Effector CD4-positive, alpha-beta T cell (primary cell): ENCODE results near the gene KCNMA1.

Experiments used
- DNase-seq: peaks from one replicate; pipeline ENCODE4 v3.0.0-alpha.2; 2020

Gene KCNMA1

DNA sequence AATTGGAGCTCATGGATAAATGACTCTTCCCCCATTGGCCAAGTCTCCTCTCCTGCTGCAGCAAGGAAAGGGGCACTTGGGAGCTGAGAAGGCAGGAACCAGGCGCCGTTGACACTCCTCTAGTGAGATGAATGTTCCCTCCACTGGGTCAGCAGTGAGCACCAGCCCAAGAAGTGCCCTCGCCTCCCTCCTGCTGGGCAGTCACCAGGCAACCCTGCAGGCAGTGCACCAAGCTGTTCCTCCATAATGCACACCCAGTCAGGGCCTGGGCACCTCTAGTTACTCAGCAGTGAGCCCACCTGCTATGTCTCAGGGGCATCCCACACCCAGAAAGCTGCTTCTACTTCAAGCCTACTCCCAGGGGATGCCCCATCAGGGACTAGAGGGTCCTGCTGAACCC lies 84.3 kb downstream of the KCNMA1 start:
- DNase-seq = no peak

DNA sequence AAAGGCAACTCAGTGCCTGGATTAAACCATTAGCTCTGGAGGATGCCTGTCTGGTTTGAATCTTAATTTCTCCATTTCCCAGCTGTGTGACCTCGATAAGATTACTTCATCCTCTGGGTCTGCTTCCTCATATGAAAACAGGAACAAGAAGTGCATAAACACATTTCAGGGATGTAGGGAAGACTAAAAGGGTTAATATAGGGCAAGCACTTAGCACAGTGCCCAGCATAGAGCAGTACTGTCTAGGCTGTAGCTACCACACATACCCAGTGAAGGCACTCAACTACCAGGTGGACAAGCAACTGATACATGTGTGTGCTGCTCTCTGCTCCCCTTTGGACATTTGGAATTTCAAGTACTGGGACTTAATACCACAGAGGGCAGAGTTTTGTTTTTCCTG lies 85.4 kb downstream of the KCNMA1 start:
- DNase-seq = no peak

DNA sequence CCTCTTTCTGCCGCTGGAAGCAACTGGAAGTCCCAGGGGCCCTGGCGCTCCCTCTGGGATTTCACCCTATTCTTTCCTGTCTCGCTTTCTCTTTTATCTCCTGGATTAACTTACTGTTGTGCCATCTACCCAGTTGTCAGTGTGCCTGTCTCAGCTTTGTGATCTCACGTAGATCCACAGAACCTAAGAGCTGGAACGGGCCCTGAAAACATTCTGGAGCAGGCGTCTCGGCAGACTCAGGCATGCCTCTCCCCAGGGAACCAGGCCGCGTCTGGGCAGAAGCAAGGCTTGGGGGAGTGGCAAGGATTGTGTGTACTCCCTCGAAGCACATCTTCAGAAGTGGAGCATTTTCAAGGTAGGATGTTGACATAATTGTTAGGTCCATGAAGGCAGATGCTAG lies 87.2 kb downstream of the KCNMA1 start:
- DNase-seq = no peak

DNA sequence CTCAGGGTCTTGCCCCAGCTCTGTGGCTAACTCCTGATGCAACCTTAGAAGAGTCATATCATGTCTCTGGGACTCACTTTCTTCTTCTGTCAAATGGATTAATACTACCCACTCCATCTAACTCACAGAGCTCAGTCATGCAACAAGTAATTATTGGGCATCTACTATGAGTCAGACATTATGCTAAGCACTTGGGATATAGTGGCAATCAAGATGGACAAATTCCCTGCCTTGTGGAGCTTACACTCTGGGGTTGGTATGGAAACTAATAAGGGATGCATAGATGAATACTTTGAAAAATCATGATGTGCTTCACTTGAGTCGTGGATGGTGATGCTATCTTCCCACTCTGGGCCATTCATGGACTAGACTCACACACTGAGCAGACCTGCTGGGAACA lies 88.9 kb downstream of the KCNMA1 start:
- no peak for DNase-seq

DNA sequence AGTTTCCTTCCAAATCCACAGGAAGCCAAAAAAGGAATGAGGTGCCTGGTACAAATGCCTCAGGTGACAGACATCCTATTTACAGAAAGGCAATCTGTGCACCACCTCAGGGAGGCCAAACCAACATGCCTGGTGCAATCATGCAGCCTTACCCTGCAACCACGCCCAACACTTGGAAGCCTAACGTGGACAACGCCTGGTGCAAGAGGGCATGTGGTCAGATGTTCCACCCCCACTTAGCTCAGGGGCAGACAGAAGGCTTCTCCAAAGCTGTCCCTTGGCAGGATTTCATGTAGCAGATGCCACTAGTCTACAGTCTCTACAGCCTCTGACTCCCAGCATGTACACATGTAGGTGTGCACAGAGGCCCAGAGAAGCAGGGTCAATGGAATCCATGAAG lies 89.5 kb downstream of the KCNMA1 start:
- no peak for DNase-seq

DNA sequence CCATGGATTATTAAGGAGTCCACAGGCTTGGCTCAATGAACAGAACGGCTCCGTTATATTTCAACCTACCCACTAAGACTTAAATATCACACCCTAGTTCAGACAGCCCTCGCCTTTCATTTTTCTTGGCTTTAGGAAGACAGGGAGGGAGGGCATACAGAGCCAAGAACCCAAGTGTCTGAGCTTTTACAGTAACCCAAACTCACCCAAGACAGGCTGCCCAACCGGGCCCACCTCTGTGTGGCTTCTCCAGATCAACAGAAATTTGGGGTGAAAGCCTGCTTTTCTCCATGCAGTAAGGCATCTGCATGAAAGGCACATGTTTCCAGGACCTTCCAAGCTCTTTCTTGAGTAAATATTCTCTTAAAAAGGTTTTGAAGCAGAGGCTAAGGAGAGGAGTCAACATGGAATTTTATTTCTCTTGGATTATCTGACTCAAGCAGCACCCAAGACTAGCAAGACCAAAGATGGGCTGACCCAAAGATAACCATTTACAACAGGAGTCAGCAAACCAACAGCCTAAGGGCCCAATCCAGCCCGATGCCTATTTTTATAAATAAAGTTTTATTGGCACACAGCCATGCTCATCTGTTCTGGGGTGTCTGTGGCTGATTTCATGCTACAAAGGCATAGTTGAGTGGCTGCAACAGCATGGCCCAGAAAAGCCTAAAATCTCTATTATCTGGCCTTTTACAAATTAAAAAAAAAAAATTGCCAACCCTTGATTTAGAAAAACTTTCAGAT lies 90.1 kb downstream of the KCNMA1 start:
- no peak for DNase-seq

DNA sequence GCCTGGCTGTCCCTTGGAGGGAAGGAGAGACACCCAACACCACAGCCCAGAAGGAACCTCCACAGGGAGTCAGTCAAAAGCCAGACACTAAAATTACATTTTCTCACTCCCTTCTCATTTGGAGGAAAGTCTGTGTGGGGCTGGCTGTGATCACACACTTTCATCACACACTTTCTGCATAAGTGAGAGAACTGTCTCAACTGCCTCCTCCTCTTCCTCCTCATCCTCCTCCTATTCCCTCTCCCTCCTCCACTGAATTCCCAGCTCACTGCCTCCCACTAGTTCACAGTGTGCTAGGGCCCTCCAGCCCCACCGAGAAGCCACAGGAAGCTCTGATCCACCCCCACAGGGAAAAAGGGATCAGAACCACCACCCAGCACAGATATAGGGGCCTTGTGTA lies 91.6 kb downstream of the KCNMA1 start:
- no peak for DNase-seq

DNA sequence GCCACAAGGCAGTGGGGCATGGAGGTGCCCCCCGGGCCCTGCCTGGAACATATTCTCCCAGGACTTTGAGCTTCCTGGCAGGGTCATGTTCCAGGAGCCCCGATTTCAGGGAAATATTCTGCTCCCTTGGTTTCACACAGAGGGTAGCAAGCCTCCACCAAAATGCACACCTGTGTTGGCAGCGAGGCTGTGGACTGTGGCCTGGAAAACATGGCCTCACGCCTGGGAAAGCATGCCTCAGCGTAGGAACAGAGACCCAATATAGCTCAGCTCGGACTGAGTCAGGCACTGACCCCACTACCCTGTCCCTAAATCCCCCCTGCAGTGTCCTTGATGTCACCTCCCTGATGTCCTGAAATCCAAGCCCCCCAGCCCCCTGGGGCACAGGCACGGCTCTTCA lies 92.0 kb downstream of the KCNMA1 start:
- no peak for DNase-seq

DNA sequence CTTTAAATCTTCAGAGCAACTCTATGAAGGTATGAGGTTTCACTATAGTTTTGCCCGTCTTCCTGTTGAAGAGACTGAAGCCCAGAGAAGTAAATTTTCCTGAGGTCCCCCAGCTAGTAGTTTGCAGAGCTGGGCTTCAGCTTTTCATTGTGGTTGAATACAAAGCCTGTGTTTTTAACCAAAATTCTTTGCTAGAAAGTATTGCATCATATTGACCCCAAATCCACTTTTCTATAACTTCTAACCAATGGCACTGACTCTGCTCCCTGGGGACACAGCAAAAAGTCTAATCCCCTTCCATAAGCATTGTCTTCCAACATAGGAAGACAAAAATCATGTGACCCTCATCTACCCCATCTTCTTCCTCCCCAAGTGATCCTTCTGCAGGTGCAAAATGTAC lies 93.0 kb downstream of the KCNMA1 start:
- DNase-seq = no peak

DNA sequence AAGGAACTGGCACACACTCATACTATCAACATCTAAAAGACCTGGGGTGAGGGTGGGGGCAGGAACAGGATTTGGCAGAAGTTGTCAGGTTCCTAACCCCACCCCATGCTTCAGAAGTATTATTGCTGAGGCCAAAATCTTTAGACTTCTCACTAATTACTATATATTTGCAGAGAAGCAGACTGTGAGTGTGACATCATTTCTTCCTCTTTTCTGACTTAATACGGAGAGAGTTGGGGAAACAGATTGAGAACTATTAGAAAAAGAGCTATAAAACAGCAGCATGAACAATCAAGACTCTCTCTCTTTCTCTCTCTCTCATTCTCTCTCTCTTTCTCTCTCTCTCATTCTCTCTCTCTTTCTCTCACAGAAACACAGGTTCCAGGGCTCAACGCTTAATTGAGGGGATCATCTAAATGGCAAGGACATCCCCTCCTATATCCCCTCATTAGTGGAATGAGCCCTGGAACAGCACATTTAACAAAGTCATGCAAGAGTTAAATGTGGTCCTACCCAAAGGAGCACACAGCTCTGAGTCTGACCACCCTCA lies 94.8 kb downstream of the KCNMA1 start:
- DNase-seq = no peak

DNA sequence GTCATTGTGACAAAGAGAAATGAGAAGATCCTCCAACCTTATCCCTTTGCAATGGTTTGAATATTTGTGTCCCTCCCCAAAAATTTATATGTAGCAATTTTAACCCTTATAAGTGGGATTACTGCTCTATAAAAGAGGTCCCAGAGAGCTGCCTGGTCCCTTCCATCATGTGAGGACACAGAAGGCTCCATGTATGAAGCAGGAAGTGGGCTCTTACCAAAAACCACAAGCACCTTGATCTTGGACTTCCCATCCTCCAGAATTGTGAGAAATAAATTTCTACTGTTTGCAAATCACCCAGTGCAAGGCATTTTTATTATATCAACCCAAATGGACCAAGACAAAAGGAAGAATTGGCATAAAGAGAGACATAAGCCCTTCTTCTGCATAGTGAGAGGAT lies 95.7 kb downstream of the KCNMA1 start:
- DNase-seq = no peak

DNA sequence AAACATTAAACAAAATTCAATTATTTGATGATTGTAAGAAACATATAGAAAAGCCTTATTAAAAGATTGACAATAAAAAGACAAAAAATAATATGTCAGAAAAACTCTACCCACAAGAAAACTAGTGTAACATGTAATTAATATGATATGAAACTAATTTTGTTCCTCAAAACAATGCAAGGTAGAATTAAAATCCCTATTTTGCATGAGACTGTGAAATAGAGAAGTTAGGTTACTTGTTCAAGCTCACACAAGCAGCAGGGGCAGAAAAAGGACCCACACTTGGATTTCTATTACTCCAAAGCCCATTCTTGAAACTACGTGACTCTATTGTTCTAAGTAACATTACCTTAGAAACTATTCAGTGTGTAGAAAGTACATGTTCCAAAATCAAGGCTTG lies 96.4 kb downstream of the KCNMA1 start:
- DNase-seq = no peak

DNA sequence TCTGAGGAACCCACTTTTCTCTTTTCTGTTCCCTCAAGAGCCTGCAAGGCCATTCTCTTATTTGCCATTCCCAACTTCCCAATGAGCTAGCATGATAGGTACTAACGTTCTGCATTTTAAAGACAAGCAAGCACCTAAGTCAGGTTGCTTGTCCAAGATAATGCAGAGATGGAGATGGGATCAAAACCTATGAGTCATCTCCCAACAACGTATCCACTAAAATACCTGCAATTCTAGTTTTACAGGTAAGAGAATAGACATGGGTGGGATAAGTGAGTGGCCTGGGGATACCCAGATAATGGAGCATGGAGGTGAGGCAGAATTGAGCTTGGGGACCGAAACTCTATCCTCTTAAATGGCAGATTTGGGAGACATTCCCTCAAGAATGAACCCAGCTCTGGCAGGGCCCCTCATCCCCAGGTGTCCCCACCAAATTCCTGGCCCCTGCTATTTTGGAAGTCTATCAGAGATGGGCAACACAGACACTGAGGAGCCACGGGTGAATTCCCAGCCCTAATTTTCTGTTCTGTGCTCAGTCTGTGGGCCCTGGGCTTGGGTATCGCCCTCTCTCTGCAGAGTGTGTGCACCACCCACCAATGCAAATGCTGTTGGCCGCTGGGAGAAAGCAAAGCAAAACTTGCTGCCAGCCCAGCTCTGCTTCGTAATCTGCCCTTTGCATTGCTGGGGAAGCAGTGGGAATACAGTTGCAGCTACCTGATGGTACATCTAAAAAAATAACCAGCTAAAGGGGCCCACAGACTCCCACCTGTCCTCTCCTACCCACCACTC lies 98.3 kb downstream of the KCNMA1 start:
- no peak for DNase-seq

DNA sequence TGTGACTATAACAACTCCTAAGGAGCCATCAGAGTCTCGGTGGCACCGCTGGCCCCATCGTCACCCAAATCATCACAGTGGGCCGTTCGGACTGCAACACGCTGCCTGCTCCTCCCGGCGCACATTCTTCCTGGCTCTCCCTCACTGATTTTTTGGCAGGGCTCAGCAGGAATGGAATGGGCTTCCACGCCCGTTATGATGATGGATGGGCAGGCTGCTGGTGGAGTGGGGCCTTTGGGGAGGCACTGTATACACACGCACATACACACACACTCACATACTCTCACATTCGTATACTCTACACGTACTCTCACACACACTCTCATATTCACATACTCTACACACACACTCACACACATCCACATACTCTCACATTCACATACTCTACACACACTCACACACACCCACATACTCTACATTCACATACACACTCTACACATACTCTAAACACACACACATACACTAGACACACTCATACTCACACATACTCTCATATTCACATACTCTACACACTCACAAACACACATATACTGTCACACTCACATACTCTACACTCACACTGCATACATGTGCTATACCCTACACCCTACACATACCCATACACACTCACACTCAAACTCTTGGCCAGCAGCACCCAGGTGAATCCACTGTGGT lies 99.8 kb downstream of the KCNMA1 start:
- no peak for DNase-seq

DNA sequence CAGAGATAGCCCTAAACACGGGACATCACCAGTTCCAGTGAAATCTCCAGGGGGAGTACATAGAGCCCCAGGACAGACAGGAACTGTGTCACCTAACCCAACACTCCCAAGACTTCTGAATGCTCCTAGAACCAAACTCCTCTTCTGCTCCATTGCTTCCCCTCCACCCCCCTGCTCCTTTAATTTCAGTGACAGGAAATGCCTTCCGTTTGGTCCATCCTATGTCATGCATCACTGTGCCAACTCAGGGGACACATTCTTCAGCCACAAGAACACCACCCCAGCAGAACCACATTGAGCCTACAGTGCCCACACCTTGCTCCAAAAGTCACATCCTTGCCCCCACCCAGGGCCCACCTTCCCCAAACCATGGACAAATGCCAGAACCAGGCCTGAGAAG lies 100.5 kb downstream of the KCNMA1 start:
- no peak for DNase-seq

DNA sequence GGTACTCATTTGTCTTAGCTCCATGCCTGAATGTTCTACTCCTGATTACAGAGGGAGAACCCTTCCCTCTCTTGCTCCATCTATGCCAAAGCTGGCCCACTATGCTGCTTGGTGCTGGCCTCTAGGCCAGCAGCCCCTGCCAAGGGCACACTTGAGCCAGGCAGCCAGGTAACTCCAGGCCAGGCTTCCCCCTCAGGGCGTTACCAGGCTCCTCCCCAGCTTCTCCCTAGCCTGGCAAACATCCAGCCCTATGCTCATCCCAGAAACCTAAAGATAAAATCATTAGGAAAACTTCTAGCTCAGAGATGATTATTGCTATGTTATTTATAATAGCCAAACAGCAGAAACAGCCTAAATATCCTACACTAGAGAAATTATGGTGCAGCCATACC lies 103.7 kb downstream of the KCNMA1 start:
- no peak for DNase-seq

DNA sequence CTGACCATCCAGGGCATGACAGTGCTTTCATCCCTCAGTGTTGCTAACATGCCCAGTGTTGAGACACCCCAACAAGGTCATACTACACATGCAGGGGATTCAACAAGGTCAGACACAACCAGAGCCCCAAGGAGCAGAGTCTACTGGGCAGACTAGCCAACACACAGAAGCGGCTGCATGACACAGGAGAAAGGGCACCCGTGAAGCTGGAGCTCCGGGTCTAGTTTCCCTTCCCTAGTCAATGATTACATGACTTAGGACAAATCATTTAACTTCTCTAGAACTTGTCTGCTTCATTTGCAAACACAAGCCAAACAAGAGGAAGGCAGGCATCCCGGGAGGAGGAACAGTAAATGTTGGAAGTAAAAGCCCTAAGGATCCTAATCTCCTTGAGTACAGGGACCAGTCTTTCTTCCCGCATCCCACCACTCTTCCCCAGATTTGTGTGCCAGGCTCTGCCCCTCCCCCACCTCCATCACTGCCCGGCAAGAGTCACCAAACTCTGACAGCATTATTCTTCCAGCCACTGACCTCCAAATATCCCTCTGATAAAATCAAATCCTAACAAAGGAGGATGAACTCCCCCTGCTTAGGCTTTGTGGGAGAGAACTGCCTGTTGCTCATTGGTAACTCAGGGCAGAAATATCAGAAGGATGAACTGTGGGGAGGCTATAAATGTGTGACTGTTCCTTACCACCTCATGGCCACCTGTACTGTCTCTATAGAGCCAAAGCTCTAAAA lies 104.3 kb downstream of the KCNMA1 start:
- DNase-seq = no peak

DNA sequence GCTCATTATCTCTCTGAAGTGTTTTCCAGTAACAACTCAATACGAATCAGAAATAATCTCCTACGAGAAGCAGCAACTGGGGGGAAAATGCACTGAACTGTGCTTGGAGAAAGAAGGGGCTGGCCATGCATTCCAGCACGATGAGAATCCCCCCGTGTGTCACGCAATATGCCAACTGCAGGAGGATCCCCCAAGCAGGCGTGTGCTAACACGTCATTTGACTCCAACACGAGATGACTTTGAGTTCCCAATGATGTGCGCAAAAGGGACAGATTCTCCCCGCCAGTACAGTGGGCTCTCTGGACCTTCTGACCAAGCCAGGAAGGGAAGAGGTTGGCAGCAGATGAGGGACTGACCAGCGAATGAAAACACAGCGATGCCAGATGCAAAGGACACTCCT lies 105.5 kb downstream of the KCNMA1 start:
- DNase-seq = no peak

DNA sequence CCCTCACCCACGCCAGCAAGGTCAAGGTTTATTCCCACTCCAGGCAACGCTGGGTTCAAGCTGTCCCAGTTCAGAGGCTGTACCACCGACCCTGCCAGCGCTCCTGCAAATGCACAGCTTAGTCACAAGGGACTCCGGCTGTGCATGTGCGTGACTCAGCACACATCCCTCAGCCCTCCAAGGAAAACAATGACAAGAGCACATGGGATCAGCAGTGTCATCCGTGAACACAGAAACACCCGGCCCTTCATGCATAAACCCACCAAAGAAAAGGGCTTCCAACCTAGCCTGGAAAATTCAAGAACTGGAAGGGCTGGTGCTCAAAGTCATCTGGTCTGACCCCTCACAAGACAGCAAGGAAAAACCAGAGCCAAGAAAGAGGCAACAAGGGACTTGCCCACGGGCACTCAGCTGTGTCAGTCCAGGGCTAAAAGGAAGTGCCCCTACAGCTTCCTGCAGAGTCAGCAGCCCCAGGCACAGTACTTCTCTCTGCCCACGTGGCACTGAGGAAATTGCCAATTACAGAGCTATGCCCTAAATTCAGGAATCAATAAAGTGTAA lies 106.1 kb downstream of the KCNMA1 start:
- DNase-seq = no peak

DNA sequence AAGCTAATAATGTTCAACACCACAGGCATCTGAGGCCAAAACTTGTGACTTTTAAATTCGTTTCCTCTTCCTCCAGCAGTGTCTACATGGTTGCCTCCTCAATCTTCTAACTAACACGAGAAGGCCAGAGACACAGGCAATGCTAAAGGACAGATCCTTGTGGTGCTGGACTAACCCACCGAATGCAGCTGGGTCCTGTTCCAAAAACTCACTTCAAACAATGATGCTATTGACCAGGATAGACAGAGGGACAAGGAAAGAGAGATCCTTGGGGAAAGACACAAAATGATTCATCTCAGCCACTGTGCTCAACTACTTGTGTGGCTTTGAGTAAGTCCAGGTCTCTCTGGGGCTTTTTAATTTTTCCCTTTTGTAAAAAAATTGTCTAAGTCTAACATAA lies 107.6 kb downstream of the KCNMA1 start:
- DNase-seq = no peak

DNA sequence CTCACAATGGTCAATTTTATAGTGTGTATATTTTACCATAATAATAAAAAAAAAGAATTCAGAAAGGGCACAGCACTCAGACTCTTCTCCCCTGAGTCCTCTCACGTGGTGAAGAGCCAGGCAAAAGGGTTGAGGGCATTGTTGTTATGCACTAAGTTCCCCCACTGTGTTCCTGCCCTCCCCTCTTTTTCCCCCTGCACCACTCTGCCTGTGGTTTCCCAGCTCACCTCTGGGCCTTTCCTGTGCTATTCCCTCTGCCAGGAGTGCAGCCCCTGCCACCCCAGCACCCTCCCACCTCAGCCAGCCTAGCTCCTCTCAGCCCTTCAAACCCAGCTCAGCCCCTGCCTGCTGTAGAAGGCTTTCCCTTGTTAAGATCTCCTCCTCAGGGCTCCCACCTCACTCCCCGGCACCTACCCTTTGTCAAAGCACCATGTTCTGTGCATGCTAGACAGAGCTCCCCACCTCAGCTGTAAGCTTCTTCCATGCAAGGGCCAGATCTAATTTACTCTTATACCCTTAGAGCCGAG lies 108.5 kb downstream of the KCNMA1 start:
- no peak for DNase-seq

DNA sequence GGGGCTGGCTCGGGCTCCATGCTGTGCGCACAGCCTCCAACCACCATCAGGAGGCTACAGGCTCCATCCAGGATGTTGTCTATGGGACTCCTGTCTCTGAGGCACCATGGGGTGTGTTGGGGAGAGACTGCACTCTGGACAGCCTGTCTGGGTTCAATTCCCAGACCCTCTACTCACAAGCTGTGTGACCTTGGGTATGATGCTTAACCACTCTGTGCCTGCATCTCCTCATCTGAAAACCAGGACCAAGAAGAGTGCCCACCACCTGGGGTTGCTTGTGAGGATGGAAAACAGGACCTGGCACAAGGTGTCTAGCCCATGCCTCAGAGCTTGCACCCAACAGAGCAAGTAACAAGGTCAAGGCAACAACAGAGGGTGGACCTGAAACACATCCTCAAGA lies 109.8 kb downstream of the KCNMA1 start:
- no peak for DNase-seq
